ENCODE results near the gene H1-8.

- TF ChIP-seq CTCF (IDR thresholded peaks at IDR 0.05) (no peak), POLR2AphosphoS5 (IDR thresholded peaks at IDR 0.05) (no peak), POLR2A (IDR thresholded peaks at IDR 0.05) (no peak), EP300 (IDR thresholded peaks at IDR 0.05) (no peak)
These were observed 24.3 kb downstream of the H1-8 start for GRCh38 chr3:129567176-129567705.
